GM12873 (cell line): ENCODE data around the gene PWWP2B.

Experiments
- CTCF ChIP-seq: IDR thresholded peaks from 2 replicates; pipeline ENCODE4 v1.5.1; 2012; ENCODE audit warnings: low read depth, mild to moderate bottlenecking, moderate library complexity, low read length, control low read depth; ENCODE audit not compliant: insufficient read depth; ENCODE audit errors: missing control alignments

PWWP2B gene

GRCh38 chr10:132427939-132428367 lies 31.0 kb downstream of the PWWP2B start:
- no peak for TF ChIP-seq CTCF

- TF ChIP-seq CTCF = no peak
These were observed 31.5 kb downstream of the PWWP2B start for GRCh38 chr10:132428486-132428995.

- no peak for TF ChIP-seq CTCF
These were observed 32.6 kb downstream of the PWWP2B start for GRCh38 chr10:132429281-132430230.

GRCh38 chr10:132430231-132430743 lies 33.3 kb downstream of the PWWP2B start:
- TF ChIP-seq CTCF = no peak

GRCh38 chr10:132430861-132431271 lies 33.9 kb downstream of the PWWP2B start:
- no peak for TF ChIP-seq CTCF

GRCh38 chr10:132431537-132432175 lies 34.7 kb downstream of the PWWP2B start:
- no peak for TF ChIP-seq CTCF

- no peak for TF ChIP-seq CTCF
These were observed 35.2 kb downstream of the PWWP2B start for GRCh38 chr10:132432176-132432540.
